ENCODE measurements around the gene ADAMTS7. TPM values are rescaled to one million over a fixed set of nuclear protein-coding genes. Genes with fewer than 3 reads are reported as not detected.
"Not testable (repeated sequence)": the region's sequence is repeated elsewhere in the genome, so short reads cannot be mapped to it uniquely, and the experiment has no call there.

Gene ADAMTS7
- total RNA-seq, 4 donors from 2014 or later: 10.7 to 26.4 (median 18.5) TPM

DNA sequence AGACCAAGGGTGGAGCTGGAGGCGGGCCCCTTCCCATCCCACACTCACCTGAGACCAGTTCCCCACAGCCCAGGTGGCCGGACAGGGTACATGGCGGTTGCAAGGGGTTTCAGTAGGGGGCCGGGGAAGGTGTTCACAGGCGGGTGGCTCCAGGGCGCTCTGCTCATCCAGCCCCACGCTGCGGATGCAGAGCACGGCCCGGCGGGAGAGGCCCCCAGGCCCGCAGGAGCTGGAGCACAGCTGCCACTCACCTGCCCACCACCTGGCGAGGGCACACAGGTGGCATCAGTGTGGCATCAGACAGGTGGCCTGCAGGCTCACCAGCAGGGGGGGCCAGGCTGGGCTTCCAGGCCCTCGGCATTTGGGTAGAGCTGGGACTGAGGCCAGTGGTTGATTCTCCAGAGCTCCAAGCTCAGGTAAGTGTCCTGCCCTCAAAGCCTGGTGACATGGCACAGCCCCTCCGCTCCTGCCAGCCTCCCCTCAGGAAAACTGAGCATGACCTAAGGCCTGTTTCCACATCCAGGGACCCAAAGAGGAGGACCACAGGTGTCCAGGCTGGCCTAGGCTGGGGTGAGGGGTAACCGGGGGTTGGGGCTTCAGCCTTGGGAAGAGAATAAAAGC lies 43.8 kb downstream of the ADAMTS7 start:
- no peaks in the 10 kb centered on the region for H3K27me3 ChIP-seq
- 93 to 96% methylated on average over 15 to 16 of the region's 16 CpGs for WGBS, 2 donors
- H3K9me3 ChIP-seq: no peaks in the 10 kb centered on the region
- no peaks in the 10 kb centered on the region for H3K4me1 ChIP-seq
- peaks cover 0 to 14% (median 0%) of the 10 kb centered on the region in 3 donors for H3K36me3 ChIP-seq
- H3K4me3 ChIP-seq: no peak overlapping the region
- no peak for DNase-seq (ENCODE audit: low spot score in 2 of 2)
- TF ChIP-seq POLR2A (IDR thresholded peaks at IDR 0.05): no peak
- no peak for TF ChIP-seq EP300 (IDR thresholded peaks at IDR 0.05)
- TF ChIP-seq, protein P1, sequence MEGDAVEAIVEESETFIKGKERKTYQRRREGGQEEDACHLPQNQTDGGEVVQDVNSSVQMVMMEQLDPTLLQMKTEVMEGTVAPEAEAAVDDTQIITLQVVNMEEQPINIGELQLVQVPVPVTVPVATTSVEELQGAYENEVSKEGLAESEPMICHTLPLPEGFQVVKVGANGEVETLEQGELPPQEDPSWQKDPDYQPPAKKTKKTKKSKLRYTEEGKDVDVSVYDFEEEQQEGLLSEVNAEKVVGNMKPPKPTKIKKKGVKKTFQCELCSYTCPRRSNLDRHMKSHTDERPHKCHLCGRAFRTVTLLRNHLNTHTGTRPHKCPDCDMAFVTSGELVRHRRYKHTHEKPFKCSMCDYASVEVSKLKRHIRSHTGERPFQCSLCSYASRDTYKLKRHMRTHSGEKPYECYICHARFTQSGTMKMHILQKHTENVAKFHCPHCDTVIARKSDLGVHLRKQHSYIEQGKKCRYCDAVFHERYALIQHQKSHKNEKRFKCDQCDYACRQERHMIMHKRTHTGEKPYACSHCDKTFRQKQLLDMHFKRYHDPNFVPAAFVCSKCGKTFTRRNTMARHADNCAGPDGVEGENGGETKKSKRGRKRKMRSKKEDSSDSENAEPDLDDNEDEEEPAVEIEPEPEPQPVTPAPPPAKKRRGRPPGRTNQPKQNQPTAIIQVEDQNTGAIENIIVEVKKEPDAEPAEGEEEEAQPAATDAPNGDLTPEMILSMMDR (IDR thresholded peaks at IDR 0.05): no peak
- no peak overlapping the region for H3K27ac ChIP-seq

DNA sequence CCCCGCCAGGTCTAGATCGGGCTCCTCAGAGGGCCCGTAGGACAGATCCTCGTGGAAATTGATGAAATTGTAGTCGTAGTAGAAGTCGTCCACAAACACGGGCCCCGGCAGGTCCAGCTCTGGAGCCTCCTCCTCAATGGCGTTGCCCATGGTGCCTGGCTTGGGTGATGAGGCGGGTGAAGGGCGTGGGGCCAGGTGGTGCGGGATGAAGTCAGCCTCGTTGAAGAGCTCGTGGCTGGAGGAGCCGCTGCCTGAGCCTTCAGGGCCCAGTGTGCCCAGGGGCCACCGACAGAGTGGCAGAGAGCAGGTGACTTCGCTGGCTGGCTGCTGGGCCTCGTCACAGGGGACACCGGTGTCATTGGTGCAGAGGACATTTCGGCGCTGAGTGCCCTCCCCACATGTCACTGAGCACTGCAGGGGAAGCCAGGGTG lies 44.6 kb downstream of the ADAMTS7 start:
- H3K4me3 ChIP-seq, H3K4me1 ChIP-seq, H3K27me3 ChIP-seq, H3K9me3 ChIP-seq, H3K27ac ChIP-seq: not testable (repeated sequence)
- DNase-seq (ENCODE audit: low spot score in 2 of 2): peak in 1 of 2 donors; percentile 5
- H3K36me3 ChIP-seq: peaks cover 0 to 11% (median 0%) of the 10 kb centered on the region in 3 donors
- WGBS, 2 donors: 89 to 96% methylated on average over 4 to 17 of the region's 21 CpGs

DNA sequence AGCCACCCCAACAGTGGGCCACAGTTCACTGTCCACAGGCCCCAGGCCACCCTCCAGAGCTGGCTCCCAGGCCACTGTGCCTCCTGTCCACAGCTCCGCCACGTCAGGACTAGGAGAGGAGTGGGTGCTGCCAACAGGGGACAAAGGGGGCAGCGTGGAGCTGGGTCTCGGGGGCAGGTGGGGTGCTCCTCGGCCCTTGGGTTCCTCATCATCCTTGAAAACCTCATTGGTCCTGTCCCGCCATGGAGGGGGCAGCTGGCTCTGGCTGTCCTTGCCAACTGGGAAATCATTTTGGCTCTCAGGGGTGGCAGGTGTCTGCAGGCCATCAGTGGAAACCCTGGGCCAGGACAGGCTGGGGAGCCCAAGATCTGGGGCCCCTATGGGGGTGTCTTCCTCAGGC lies 45.2 kb downstream of the ADAMTS7 start:
- DNase-seq (ENCODE audit: low spot score in 2 of 2): no peak
- TF ChIP-seq POLR2A (IDR thresholded peaks at IDR 0.05): no peak
- TF ChIP-seq EP300 (IDR thresholded peaks at IDR 0.05): no peak
- TF ChIP-seq, protein P1 (IDR thresholded peaks at IDR 0.05): no peak
- Histone ChIP-seq H3K4me1 (peaks cover 0 to 3% (median 0%) of the 10 kb centered on the region in 4 donors), H3K9me3 (no peaks in the 10 kb centered on the region), H3K4me3 (no peak overlapping the region), H3K27ac (no peak overlapping the region), H3K27me3 (no peaks in the 10 kb centered on the region), H3K36me3 (peaks cover 0 to 5% (median 0%) of the 10 kb centered on the region in 3 donors)
- WGBS, 2 donors: 93% methylated on average over 6 of the region's 6 CpGs; no CpG with 5 or more reads in 1 of the 2 donors

DNA sequence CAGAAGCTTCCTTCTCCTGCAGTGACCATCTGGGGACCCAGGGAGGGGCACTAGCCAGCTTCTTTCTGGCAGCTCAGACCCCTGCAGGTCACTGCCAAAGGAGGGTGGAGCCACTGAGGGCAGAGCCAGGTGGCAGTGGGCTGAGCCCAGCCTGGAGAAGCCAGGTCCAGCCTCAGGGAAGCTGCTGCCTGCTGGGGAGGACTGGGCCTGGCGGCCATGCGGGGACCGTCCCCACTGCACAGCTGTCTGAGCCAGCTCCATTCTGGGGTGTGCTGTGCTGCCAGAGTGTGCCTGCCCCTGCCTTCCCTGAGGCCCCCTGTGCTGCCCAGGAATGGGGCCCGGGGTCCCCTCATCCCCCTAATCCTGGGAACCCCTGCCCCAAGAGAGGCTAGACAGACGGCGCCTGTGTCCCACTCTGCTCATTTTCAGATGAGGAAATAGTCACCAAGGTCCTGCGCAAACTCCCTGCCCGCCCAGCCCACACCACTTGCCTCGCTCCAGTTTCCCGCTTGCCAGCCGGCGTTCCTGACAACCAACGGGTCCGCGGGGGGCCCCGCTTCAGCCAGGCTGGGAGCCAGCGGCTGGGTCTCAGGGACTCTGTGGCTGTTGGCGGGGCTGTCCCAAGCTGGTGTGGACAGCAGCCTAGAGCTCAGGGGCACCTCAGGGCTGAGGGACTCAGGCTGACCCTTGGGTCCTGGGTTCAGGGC lies 46.0 kb downstream of the ADAMTS7 start:
- H3K4me1 ChIP-seq; H3K27me3 ChIP-seq; H3K27ac ChIP-seq; H3K36me3 ChIP-seq; H3K4me3 ChIP-seq; H3K9me3 ChIP-seq; DNase-seq (ENCODE audit: low spot score in 2 of 2): not testable (repeated sequence)
- 76 to 85% methylated on average over 15 to 16 of the region's 18 CpGs for WGBS, 2 donors

DNA sequence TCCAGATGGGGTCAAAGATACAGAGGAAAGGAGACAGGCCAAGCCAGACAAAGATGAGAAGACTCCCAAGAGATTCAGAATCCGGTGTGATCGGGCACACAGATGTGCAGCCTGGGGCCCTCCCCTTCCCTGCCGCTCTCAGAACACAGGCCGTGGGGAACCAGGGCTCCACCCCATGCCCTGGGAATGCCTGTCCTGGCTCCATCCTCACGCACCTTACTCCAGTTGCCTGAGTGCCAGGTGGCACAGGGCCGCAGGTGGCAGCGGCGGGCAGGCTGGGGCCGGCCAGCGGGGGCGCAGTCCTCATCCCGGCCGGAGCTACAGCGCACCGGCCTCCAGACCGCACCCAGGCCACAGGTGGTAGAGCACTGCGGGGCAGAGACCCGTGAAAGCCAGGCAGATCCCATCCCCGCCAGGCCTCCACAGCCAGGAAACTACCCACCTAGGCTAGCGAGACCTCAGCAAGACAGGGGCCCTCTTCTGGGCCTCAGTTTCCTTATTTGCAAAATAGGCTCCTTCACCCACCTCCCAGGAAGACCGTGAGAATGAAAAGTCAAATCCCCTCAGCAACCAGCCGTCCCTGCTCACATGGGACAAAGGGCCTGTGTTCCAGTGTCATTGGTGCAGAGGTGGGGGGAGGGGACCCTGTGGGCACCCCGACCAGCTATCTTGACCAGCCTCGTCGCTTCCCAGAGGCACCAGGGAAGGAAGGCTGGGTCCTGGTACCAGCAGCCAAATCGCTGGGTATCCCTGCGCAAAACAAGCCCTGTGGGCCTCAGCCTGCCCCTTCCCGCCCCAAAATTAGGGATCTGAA lies 46.7 kb downstream of the ADAMTS7 start:
- DNase-seq (ENCODE audit: low spot score in 2 of 2); H3K9me3 ChIP-seq; H3K27ac ChIP-seq; H3K4me3 ChIP-seq; H3K4me1 ChIP-seq; H3K36me3 ChIP-seq; H3K27me3 ChIP-seq: not testable (repeated sequence)
- 57 to 77% methylated on average over 11 to 28 of the region's 28 CpGs for WGBS, 2 donors

DNA sequence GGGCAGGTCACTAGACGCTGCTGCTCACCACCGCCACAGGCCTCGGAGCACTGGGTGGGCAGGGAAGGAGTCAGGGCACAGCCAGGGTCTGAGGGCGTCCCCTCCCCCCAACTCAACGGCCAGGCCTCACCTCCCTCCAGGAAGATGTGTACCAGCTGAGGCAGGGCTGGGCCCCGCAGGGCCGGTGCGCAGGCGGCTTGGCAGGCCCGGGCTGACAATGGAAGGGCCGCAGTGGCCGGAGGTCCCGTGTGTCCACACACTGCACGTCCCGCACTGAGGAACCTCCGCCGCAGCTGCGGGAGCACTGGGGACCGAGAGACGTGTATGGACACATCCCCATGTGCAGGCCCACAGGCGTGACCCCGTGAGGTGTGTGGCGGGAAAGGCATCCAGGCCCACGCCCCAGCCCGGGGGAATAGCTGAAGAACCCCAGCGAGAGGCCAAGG lies 47.4 kb downstream of the ADAMTS7 start:
- H3K4me3 ChIP-seq: no peak overlapping the region
- H3K36me3 ChIP-seq: no peaks in the 10 kb centered on the region
- TF ChIP-seq, protein P1 (IDR thresholded peaks at IDR 0.05): no peak
- TF ChIP-seq POLR2A (IDR thresholded peaks at IDR 0.05): no peak
- TF ChIP-seq EP300 (IDR thresholded peaks at IDR 0.05): no peak
- H3K27ac ChIP-seq: no peak overlapping the region
- no peak for DNase-seq (ENCODE audit: low spot score in 2 of 2)
- H3K27me3 ChIP-seq: no peaks in the 10 kb centered on the region
- H3K4me1 ChIP-seq: peaks cover 0 to 14% (median 7%) of the 10 kb centered on the region in 4 donors
- WGBS, 2 donors: 86 to 87% methylated on average over 13 to 26 of the region's 26 CpGs
- H3K9me3 ChIP-seq: no peaks in the 10 kb centered on the region
